ENCODE data around the gene SLC25A14.

Gene SLC25A14

DNA sequence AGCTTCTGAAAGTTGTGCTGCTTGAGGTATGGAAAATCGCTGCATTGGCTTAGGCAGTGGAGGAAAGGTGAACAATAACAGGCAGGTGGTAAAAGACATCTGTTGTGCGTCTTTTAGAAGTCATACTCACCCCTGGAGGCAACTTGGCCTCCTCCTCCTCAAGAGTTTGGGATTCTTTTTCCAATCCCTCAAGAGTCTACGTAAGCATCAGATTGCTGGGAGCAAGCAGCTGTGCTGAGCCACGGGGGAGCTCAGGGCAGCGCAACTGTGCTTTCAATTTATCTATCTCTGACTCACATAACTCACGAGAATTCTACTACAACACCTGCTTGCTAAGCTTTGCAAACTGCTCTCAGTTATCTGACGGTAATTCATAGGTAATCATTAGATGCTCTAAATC, 55.6 kb downstream of the SLC25A14 start:
- H3K27ac Mint-ChIP-seq (ENCODE audit: low read depth), result no peak overlapping the region
- H3K27me3 Mint-ChIP-seq, result peaks cover 44% of the 10 kb centered on the region
- ATAC-seq (replicated peaks; ENCODE audit: extremely low read depth, poor library complexity, severe bottlenecking), result no peak
- H3K36me3 Mint-ChIP-seq (ENCODE audit: insufficient read depth), result peaks cover 2% of the 10 kb centered on the region
- H3K9me3 Mint-ChIP-seq, result no peaks in the 10 kb centered on the region
- H3K4me1 Mint-ChIP-seq, result no peaks in the 10 kb centered on the region
- H3K4me3 Mint-ChIP-seq, result no peak overlapping the region
- no peak for DNase-seq (ENCODE audit: low spot score in 2 of 2)

DNA sequence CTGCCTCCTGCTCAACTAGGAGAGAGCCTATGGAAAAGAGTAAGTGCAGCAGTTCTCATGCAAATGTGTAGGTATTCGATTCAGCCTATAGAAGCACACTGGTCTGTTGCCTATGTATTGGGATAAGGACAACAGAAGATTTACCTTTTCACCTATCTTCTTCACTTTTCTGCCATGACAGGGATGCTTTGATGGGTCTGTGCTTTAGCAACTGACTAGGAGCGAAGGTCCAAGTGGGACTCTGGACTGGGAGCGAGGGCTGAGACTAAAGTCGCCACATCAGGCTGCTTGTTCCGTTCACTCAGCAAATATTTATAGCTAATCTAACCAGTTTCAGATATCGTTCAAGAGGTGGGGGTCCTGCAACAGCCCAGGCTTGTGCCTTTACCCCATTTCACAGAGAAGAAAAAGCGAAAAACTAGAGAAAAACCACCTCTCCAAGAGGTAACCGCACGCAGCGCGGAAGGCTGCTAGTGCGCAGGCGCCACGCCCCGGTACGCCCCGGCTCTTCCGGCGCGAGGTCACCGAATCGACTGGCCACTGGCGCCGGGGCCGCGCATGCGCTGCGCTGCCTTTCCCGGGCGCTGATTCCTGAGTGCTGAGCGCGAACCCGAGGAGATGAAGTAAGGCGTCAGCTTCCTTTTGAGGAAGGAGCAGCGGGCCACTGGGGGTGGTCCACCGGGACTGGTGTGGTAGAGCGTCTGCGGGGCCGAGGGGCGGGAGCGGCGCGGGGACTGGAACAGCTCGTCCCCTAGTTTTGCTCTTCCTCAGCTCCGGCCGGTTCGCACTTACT, 61.9 kb downstream of the SLC25A14 start, which contains the start of gene RBMX2:
Gene RBMX2 (plus strand): TSS at position 573 of the 793 bp plus-strand sequence. CDS start 46 bp downstream, at position 619.
- Mint-ChIP-seq H3K27me3 (peaks cover 30% of the 10 kb centered on the region), H3K4me3 (peak within 1 kb of the TSS; percentile 85), H3K4me1 (peaks cover 13% of the 10 kb centered on the region), H3K27ac (ENCODE audit: low read depth) (peak within 1 kb of the TSS; percentile 96), H3K9me3 (no peaks in the 10 kb centered on the region), H3K36me3 (ENCODE audit: insufficient read depth) (peaks cover 10% of the 10 kb centered on the region)
- ATAC-seq (replicated peaks; ENCODE audit: extremely low read depth, poor library complexity, severe bottlenecking) (peak; percentile 85), DNase-seq (ENCODE audit: low spot score in 2 of 2) (peak; percentile 26 to 36)

DNA sequence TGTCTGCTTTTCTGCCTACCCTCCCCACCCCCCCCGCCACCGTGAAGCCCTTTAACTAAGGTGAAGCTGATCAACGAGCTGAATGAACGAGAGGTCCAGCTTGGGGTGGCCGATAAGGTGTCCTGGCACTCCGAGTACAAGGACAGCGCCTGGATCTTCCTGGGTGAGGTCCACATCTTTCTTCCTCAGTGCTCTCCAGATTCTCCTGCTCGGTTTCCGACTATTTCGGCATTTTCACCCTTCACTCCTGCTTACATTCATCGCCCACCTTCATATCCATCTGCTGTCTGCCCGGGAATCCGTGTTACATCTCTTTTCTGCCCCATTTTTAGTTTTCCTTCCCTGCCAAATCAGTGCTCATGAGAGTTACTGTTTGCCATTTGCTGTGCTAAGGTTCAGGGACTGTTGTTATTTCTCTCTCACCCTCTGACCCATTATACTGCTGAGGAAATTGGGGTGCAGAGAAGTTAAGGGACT, 62.5 kb downstream of the SLC25A14 start:
- ATAC-seq (replicated peaks; ENCODE audit: extremely low read depth, poor library complexity, severe bottlenecking), result no peak
- peaks cover 10% of the 10 kb centered on the region for H3K36me3 Mint-ChIP-seq (ENCODE audit: insufficient read depth)
- peaks cover 13% of the 10 kb centered on the region for H3K4me1 Mint-ChIP-seq
- H3K9me3 Mint-ChIP-seq, result no peaks in the 10 kb centered on the region
- H3K4me3 Mint-ChIP-seq, result peak overlapping the region; percentile 85
- DNase-seq (ENCODE audit: low spot score in 2 of 2), result no peak
- H3K27me3 Mint-ChIP-seq, result peaks cover 23% of the 10 kb centered on the region
- H3K27ac Mint-ChIP-seq (ENCODE audit: low read depth), result peak overlapping the region; percentile 96

DNA sequence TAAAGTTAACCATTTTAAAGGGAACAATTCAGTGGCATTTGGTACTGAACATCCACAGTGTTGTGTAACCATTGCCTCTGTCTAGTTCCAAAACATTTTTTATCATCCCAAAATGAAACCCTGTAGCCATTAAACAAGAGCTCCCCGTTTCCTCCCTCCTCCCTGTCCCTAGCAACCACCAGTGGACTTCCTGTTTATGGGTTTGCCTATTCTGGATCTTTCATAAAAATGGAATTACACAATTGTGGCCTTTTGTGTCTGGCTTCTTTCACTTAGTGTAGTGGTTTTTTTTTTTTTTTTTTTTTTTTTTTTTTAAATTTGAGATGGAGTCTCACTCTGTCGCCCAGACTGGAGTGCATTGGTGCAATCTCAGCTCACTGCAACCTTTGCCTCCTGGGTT, 73.7 kb downstream of the SLC25A14 start:
- no peak overlapping the region for H3K27ac Mint-ChIP-seq (ENCODE audit: low read depth)
- ATAC-seq (replicated peaks; ENCODE audit: extremely low read depth, poor library complexity, severe bottlenecking) (no peak), DNase-seq (ENCODE audit: low spot score in 2 of 2) (no peak)
- no peak overlapping the region for H3K4me3 Mint-ChIP-seq
- H3K27me3 Mint-ChIP-seq, result no peaks in the 10 kb centered on the region
- peaks cover 24% of the 10 kb centered on the region for H3K36me3 Mint-ChIP-seq (ENCODE audit: insufficient read depth)
- H3K9me3 Mint-ChIP-seq, result no peaks in the 10 kb centered on the region
- no peaks in the 10 kb centered on the region for H3K4me1 Mint-ChIP-seq

DNA sequence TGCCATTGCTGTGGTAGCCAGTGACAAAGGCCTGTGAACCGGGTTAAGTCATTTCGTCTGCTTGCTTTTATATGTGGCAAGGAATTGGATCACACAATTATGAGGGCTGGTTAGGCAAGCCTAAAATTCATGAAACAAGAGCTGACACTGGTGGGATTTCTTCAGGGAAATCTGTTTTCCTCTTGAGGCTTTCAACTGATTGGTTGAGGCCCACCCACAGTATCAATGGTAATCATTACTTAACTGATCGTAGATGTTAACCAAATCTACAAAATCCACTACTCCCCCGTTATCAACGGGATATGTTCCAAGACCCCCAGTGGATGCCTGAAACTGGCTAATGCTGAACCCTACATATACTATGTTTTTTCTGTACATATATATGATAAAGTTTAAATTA, 75.1 kb downstream of the SLC25A14 start:
- Mint-ChIP-seq H3K9me3 (no peaks in the 10 kb centered on the region), H3K4me1 (no peaks in the 10 kb centered on the region), H3K27ac (ENCODE audit: low read depth) (no peak overlapping the region), H3K27me3 (no peaks in the 10 kb centered on the region), H3K4me3 (no peak overlapping the region), H3K36me3 (ENCODE audit: insufficient read depth) (peaks cover 18% of the 10 kb centered on the region)
- ATAC-seq (replicated peaks; ENCODE audit: extremely low read depth, poor library complexity, severe bottlenecking) (no peak), DNase-seq (ENCODE audit: low spot score in 2 of 2) (no peak)

DNA sequence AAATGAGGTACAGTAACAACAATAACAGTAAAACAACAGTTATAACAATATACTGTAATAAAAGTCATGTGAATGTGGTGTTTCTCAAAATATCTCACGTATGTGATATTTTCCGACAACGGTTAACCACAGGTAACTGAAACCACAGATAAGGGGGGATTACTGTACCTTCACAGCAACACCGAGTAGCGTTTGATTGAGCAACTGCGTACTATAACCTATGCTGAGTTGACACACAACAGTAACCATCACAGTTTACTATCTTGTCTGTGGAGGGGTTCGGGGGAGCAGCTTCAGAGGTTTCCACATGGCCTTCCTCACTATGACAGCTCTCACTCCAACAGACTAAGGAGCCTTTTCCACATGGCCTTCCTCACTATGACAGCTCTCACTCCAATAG, 75.5 kb downstream of the SLC25A14 start:
- Mint-ChIP-seq H3K27me3 (no peaks in the 10 kb centered on the region), H3K9me3 (no peaks in the 10 kb centered on the region), H3K36me3 (ENCODE audit: insufficient read depth) (peaks cover 16% of the 10 kb centered on the region), H3K4me3 (no peak overlapping the region), H3K4me1 (no peaks in the 10 kb centered on the region), H3K27ac (ENCODE audit: low read depth) (no peak overlapping the region)
- DNase-seq (ENCODE audit: low spot score in 2 of 2), result no peak
- ATAC-seq (replicated peaks; ENCODE audit: extremely low read depth, poor library complexity, severe bottlenecking), result peak; percentile 71

DNA sequence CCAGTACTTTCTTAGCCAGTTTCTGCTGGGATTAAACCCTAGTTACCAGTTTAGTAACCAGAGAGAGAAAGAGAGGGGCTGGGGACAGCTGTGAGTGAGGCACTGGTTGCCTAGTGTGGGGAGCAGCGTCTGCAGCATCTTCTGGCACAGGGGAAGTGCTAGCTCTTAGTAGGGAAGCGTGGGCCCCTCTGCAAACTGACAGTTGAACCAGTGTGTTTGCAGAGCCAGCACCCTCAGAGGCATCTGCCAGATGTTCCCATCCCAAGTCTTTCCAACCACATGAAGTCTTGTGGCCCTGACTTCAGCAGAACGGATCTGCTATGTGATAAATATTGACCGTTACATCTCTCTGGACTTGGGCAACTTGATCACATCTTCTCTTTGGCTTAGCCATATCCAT, 77.1 kb downstream of the SLC25A14 start:
- ATAC-seq (replicated peaks; ENCODE audit: extremely low read depth, poor library complexity, severe bottlenecking), result no peak
- Mint-ChIP-seq H3K4me1 (no peaks in the 10 kb centered on the region), H3K27me3 (no peaks in the 10 kb centered on the region)

DNA sequence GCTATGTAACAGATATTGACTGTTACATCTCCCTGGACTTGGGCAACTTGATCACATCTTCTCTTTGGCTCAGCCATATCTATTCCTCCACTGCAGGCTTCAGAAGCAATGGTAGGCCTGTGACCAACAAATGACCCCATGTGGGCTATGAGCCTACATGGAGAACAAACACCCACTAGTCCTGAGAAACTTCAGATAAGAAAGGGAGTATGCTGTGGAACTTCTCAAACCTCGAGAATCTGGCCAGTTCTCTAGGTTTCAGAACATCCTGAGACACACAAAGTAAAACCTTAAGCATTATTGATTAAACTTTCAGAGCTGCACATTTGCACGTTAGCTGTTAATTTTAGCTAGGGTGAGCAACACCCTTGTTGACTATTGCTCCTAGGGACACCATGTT, 78.3 kb downstream of the SLC25A14 start:
- peaks cover 3% of the 10 kb centered on the region for H3K36me3 Mint-ChIP-seq (ENCODE audit: insufficient read depth)

More for the DNA sequence above, 77.1 kb downstream of the SLC25A14 start:
- H3K9me3 Mint-ChIP-seq, result no peaks in the 10 kb centered on the region
- peaks cover 7% of the 10 kb centered on the region for H3K36me3 Mint-ChIP-seq (ENCODE audit: insufficient read depth)
- no peak for DNase-seq (ENCODE audit: low spot score in 2 of 2)
- no peak overlapping the region for H3K27ac Mint-ChIP-seq (ENCODE audit: low read depth)
- H3K4me3 Mint-ChIP-seq, result no peak overlapping the region

DNA sequence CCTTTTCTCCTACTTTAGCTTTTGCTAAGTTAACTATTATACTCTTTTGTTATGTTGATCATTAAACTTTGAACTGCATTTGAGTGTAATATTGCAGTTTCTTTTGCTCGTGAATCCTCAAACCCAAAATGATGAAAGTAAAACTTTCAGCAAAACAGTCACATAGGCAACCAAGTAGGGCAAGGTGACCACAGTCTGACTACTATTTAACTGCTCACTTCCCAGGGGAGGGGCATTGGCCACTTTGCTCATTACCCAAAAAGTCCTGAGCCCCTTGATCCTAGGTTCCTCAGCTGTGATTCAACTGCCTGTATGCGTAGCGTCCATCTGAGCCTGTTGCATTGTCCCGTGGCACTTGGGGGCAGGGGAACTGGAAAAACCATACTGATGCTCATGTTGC, 79.0 kb downstream of the SLC25A14 start:
- no peak overlapping the region for H3K27ac Mint-ChIP-seq (ENCODE audit: low read depth)

More for the DNA sequence above, 78.3 kb downstream of the SLC25A14 start:
- H3K4me3 Mint-ChIP-seq, result no peak overlapping the region
- H3K4me1 Mint-ChIP-seq, result no peaks in the 10 kb centered on the region
- no peaks in the 10 kb centered on the region for H3K9me3 Mint-ChIP-seq
- H3K27me3 Mint-ChIP-seq, result no peaks in the 10 kb centered on the region
- DNase-seq (ENCODE audit: low spot score in 2 of 2), result no peak
- H3K27ac Mint-ChIP-seq (ENCODE audit: low read depth), result no peak overlapping the region
- no peak for ATAC-seq (replicated peaks; ENCODE audit: extremely low read depth, poor library complexity, severe bottlenecking)

DNA sequence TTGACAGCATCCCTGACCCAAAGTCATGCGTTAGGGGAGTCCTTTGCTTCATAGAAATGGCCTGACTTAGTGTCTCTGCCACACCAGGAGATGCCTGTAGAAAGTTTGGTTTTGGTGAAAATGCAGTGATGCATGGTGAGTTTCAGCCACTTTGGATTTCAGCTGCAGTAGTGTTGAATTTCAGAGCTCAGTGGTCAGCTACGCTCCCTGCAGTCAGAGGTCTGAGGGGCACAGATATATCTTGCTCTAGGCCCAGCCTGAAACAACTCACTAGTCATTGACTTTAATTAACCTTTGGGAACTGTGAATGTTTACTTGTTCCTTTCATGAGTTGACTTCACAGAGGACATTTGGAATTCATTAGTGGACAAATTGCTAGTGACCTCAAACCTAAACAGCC, 79.5 kb downstream of the SLC25A14 start:
- no peak overlapping the region for H3K4me3 Mint-ChIP-seq
- H3K27ac Mint-ChIP-seq (ENCODE audit: low read depth), result no peak overlapping the region
- ATAC-seq (replicated peaks; ENCODE audit: extremely low read depth, poor library complexity, severe bottlenecking) (no peak), DNase-seq (ENCODE audit: low spot score in 2 of 2) (no peak)
- no peaks in the 10 kb centered on the region for H3K36me3 Mint-ChIP-seq (ENCODE audit: insufficient read depth)
- no peaks in the 10 kb centered on the region for H3K9me3 Mint-ChIP-seq
- H3K27me3 Mint-ChIP-seq, result no peaks in the 10 kb centered on the region
- no peaks in the 10 kb centered on the region for H3K4me1 Mint-ChIP-seq

More for the DNA sequence above, 79.0 kb downstream of the SLC25A14 start:
- no peaks in the 10 kb centered on the region for H3K4me1 Mint-ChIP-seq
- H3K9me3 Mint-ChIP-seq, result no peaks in the 10 kb centered on the region
- DNase-seq (ENCODE audit: low spot score in 2 of 2), result no peak
- H3K36me3 Mint-ChIP-seq (ENCODE audit: insufficient read depth), result peaks cover 2% of the 10 kb centered on the region
- H3K4me3 Mint-ChIP-seq, result no peak overlapping the region
- no peak for ATAC-seq (replicated peaks; ENCODE audit: extremely low read depth, poor library complexity, severe bottlenecking)
- no peaks in the 10 kb centered on the region for H3K27me3 Mint-ChIP-seq

Data from central memory CD8-positive, alpha-beta T cell (primary cell).